KOPT-K1 (cell line): Measurements from ENCODE around the gene STXBP5L.
"Not testable (repeated sequence)": the region's sequence is repeated elsewhere in the genome, so short reads cannot be mapped to it uniquely, and the experiment has no call there.

Experiments used
- H3K27ac ChIP-seq: fragments of 200-600 bp; sonication (generic); 2 replicates; pipeline ENCODE4 v1.5.1; 2016; ENCODE audit warnings: antibody characterized with exemption, mild to moderate bottlenecking, low read depth, low read length; ENCODE audit not compliant: poor library complexity, severe bottlenecking
- H3K36me3 ChIP-seq: fragments of 200-600 bp; sonication (generic); 2 replicates; pipeline ENCODE4 v1.5.1; 2017; ENCODE audit warnings: antibody characterized with exemption, mild to moderate bottlenecking, low read length, moderate library complexity; ENCODE audit not compliant: insufficient read depth
- H3K9me3 ChIP-seq: fragments of 200-600 bp; sonication (generic); 2 replicates; pipeline ENCODE4 v1.5.1; 2017; ENCODE audit warnings: antibody characterized with exemption, low read length, mild to moderate bottlenecking; ENCODE audit not compliant: insufficient read depth, poor library complexity, severe bottlenecking

Gene STXBP5L

DNA sequence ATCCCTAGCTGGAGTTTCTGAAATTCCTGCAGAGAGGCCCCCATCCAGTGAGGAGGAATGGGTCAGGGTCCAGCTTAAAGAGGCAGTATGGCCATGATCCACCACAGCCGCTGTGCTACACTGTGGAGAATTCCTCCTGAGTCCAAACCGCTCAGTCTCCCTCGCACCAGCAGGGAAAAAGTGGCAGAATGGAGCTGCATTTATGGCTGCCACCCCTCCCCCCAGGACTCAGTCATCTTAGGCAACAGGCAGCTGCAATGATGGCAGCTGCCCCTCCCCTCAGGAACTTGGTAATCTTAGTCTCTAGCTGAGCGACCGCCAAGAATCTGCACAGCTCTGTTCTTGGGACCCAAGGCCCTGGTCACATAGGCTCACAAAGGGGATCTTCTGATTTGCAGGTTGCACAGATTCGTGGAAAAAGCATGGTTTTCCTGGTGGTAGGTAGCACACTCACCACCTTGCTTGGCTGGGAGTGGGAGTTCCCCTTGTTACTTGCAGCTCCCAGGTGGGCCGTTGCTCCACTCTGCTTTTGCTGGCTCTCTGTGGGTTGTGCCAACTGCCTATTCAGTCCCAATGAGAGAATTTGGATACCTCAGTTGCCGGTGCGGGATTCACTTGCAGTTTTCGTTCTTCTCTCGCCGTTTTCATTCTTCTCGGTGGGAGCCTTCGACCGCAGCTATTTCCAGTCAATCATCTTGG is 204.1 kb downstream of the STXBP5L start:
- H3K36me3 ChIP-seq = no peaks in the 10 kb centered on the region
- H3K27ac ChIP-seq = no peak overlapping the region
- H3K9me3 ChIP-seq = no peaks in the 10 kb centered on the region

- Histone ChIP-seq H3K9me3 (no peaks in the 10 kb centered on the region), H3K36me3 (no peaks in the 10 kb centered on the region), H3K27ac (no peak overlapping the region)
Observed at GRCh38 chr3:121126033-121126706, 218.2 kb downstream of the STXBP5L start.

DNA sequence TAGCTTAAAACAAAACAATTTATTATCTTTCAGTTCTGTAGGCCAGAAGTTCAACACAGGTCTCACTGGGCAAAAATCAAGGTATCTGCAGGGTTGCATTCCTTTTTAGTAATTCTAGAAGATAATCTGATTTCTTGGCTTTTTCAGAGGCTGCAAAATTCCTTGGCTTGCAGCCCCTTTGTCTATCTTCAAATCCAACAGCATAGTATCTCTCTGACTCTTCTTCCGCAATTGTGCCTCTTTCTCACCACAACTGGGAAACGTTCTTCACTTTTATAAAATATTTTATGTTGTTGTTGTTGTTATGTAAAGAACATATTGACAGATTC is 218.7 kb downstream of the STXBP5L start:
- H3K36me3 ChIP-seq = no peaks in the 10 kb centered on the region
- H3K27ac ChIP-seq = no peak overlapping the region
- H3K9me3 ChIP-seq = no peaks in the 10 kb centered on the region

DNA sequence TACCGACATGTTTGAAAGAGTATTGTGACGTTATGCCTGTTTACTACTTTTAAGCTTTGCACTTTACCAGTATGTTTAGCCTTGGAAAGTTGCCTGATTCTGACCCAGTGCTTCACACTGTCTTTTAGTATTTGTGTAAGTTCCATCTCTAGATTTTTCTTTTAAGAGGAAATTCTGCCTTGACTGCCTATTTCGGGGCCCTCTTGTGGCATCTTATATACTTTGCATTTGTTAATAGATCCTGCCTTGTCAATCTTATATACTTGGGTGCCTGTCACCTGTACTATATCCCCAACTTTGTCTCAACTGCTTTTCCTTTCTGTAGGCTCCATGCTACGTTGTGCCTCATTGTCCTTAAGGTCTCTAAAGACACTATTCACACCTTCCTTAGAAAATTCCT is 244.6 kb downstream of the STXBP5L start:
- Histone ChIP-seq H3K27ac (no peak overlapping the region), H3K36me3 (no peaks in the 10 kb centered on the region), H3K9me3 (no peaks in the 10 kb centered on the region)

DNA sequence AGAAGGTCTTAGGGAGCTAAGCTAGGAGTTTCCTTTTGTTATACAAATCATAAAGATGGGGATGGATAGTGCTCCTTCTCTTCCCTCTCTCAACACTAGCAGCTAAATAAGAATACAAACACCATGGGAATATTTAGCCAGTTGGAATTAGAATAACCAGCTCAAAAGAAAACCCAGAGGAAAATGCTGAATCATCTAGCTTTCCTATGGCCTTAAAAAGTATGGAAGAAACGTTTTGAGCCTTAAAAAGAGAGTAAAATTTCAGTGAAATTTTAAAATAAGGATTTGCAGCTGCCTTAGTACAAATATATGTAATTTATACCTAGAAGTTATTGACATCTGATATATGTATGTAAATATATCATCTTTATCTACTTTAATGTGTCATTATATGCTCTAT is 245.8 kb downstream of the STXBP5L start:
- H3K27ac ChIP-seq = no peak overlapping the region
- no peaks in the 10 kb centered on the region for H3K9me3 ChIP-seq

DNA sequence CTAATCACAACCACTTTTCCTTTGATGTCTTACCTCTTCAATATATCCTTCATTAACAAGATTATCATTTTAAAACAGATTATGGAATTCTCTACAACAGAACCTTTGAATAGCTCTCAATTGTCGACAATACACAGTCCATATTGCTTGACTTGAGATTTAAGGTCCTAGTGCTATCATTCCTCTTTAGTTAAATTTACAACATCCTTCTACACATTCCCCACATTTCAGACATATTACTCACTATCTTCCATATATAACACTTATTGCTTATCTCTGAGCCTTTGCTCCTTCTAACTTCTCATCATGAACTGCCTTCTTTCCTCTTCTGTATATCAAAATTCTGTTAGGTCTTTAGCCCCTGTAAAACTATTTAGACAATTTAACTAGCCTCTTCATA is 247.0 kb downstream of the STXBP5L start:
- no peaks in the 10 kb centered on the region for H3K9me3 ChIP-seq
- no peak overlapping the region for H3K27ac ChIP-seq
- no peaks in the 10 kb centered on the region for H3K36me3 ChIP-seq

More for the DNA sequence above, 245.8 kb downstream of the STXBP5L start:
- no peaks in the 10 kb centered on the region for H3K36me3 ChIP-seq

GRCh38 chr3:121165397-121165837 is 257.4 kb downstream of the STXBP5L start:
- Histone ChIP-seq H3K27ac (no peak overlapping the region), H3K36me3 (no peaks in the 10 kb centered on the region), H3K9me3 (no peaks in the 10 kb centered on the region)

- Histone ChIP-seq H3K9me3 (no peaks in the 10 kb centered on the region), H3K36me3 (no peaks in the 10 kb centered on the region), H3K27ac (no peak overlapping the region)
Observed at GRCh38 chr3:121167374-121168139, 259.6 kb downstream of the STXBP5L start.

- peaks cover 1% of the 10 kb centered on the region for H3K9me3 ChIP-seq
- no peak overlapping the region for H3K27ac ChIP-seq
- no peaks in the 10 kb centered on the region for H3K36me3 ChIP-seq
Observed at GRCh38 chr3:121175083-121175482, 267.1 kb downstream of the STXBP5L start.

DNA sequence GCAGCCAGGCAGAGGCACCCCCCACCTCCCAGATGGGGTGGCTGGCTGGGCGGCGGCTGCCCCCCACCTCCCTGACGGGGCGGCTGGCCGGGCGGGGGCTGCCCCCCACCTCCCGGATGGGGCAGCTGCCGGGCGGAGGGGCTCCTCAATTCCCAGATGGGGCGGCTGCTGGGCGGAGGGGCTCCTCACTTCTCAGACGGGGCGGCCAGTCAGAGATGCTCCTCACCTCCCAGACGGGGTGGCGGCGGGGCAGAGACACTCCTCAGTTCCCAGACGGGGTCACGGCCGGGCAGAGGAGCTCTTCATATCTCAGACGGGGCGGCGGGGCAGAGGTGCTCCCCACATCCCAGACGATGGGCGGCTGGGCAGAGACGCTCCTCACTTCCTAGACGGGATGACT is 282.6 kb downstream of the STXBP5L start:
- not testable (repeated sequence) for H3K27ac ChIP-seq, H3K36me3 ChIP-seq, H3K9me3 ChIP-seq

DNA sequence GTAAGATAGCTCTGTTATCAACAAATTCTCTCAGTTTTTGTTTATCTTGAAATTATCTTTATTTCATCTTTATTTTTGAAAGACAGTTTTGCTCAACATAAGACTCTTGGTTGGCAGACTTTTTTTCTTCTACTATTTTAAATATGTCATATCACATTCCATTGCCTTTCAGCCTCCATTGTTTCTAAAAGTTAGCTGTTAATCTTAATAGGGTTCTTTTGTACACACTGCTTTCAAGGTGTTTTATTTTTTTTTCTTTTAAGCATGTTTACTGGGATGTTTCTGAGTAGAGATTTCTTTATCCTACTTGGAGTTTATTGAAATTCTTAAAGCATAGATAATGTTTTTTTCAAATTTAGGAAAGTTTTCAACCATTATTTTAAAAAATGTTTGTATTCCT is 294.6 kb downstream of the STXBP5L start:
- no peaks in the 10 kb centered on the region for H3K9me3 ChIP-seq
- H3K36me3 ChIP-seq = no peaks in the 10 kb centered on the region
- H3K27ac ChIP-seq = no peak overlapping the region

DNA sequence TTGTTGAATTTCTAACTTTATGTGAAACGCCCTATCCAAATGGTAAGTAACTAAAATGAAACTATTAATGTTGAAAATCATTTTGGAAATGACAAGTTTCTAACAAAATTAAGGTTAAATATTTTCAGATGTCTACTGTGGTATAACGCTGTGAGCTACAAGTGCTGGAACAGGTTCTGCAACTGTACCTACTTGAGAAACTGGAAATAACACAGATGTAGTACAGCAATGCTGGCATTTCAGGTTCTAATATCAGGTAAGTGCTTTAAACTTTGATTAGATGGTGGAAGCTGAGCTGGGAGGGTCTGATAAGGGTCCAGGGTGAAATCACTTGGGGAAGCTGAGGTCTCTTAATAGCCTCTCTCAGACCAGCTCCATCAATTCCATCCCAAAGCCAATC is 315.1 kb downstream of the STXBP5L start:
- Histone ChIP-seq H3K36me3 (no peaks in the 10 kb centered on the region), H3K27ac (no peak overlapping the region), H3K9me3 (no peaks in the 10 kb centered on the region)

DNA sequence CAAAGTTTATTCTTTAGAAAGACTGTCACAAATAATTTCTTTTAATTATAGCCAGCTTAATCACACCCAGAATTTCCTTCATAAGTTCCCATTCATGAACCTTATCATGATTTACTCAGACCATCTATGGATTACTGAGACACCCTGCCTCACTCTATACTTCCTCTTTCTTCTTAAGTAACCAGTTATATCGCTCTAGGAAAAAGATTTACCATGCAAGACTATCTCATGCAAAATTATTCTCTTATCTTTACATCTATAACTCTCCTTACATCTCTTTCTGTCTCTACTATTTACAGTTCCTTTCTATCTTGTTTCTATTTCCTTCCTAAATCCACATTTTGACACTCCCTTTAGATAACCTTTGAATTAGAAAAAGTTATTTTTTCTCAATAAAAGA is 321.0 kb downstream of the STXBP5L start:
- H3K36me3 ChIP-seq = no peaks in the 10 kb centered on the region
- H3K27ac ChIP-seq = no peak overlapping the region
- no peaks in the 10 kb centered on the region for H3K9me3 ChIP-seq

DNA sequence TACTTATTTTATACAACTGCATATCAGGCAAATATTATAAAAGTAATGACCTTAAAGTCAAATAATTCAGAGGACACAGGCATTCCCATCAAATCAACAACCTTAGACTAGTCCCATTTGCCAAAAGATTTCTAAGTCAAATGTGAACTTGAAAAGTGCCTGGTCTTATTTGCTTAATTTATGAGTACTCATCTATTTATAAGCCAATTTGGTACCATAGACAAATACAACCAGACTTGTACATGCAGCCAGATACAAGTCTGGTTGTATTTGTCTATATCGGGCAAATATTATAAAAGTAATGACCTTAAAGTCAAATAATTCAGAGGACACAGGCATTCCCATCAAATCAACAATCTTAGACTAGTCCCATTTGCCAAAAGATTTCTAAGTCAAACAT is 322.2 kb downstream of the STXBP5L start:
- H3K9me3 ChIP-seq, H3K27ac ChIP-seq, H3K36me3 ChIP-seq: not testable (repeated sequence)

DNA sequence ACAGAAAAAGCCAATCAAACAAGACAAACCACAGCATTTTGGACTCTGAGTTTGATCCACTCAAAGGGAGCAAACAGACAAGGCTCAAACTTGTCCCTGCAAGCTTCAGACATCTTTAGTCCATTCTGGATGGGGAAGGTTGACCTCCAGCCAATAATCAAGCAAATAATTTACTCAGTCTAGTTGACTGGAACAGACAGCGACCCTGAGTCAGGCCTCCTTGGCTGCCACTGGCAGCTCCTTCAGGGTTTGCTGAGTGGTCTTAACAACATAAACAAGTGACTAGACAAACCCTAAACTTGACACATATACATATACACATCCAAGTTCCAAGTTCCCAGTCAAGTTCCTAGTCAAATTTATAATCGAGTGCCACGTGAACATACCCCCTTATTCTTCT is 323.9 kb downstream of the STXBP5L start:
- Histone ChIP-seq H3K36me3 (no peaks in the 10 kb centered on the region), H3K27ac (no peak overlapping the region), H3K9me3 (no peaks in the 10 kb centered on the region)
